SK-N-SH treated with all-trans-retinoic acid at 6 μM for 48 hours (cell line): ENCODE data around the gene IDI2.
A peak's percentile ranks its signal among the peaks of the same experiment; 100 is the strongest.

Experiments
- ATAC-seq: fragments of 200-7000 bp; cut with Tn5 transposase; 3 replicates; pipeline ENCODE4 v1.9.1; 2020; ENCODE audit warnings: mild to moderate bottlenecking, moderate library complexity
- ARNTL ChIP-seq: fragments of 450-650 bp; formaldehyde crosslinking; IDR thresholded peaks from 2 replicates; pipeline ENCODE4 v1.5.0; 2020; ENCODE audit warnings: low read depth, mild to moderate bottlenecking, moderate library complexity, borderline replicate concordance
- BACH2 ChIP-seq: fragments of 250-450 bp; sonication (Bioruptor Pico); IDR thresholded peaks from 2 replicates; pipeline ENCODE4 v1.9.0; 2021; ENCODE audit warnings: mild to moderate bottlenecking, borderline replicate concordance
- CSDC2 ChIP-seq: fragments of 250-450 bp; sonication (Bioruptor Pico); IDR thresholded peaks from 2 replicates; pipeline ENCODE4 v1.5.0; 2020; ENCODE audit warnings: mild to moderate bottlenecking, moderate library complexity
- ESRRG ChIP-seq: fragments of 250-450 bp; sonication (Bioruptor Pico); IDR thresholded peaks from 2 replicates; pipeline ENCODE4 v1.6.1; 2021; ENCODE audit warnings: mild to moderate bottlenecking
- GLIS3 ChIP-seq: fragments of 250-450 bp; sonication (Bioruptor Pico); IDR thresholded peaks from 2 replicates; pipeline ENCODE4 v1.5.0; 2020; ENCODE audit warnings: mild to moderate bottlenecking, moderate library complexity
- ISL1 ChIP-seq: fragments of 250-450 bp; sonication (Bioruptor Pico); IDR thresholded peaks from 2 replicates; pipeline ENCODE4 v2.1.2; 2022; ENCODE audit warnings: mild to moderate bottlenecking, moderate library complexity
- OSR1 ChIP-seq: fragments of 250-450 bp; sonication (Bioruptor Pico); IDR thresholded peaks from 2 replicates; pipeline ENCODE4 v1.8.0; 2022; ENCODE audit warnings: moderate library complexity, mild to moderate bottlenecking, inconsistent platforms
- PATZ1 ChIP-seq: fragments of 250-450 bp; sonication (Bioruptor Pico); IDR thresholded peaks from 2 replicates; pipeline ENCODE4 v1.8.0; 2020; ENCODE audit warnings: mild to moderate bottlenecking, moderate library complexity, borderline replicate concordance
- POU6F1 ChIP-seq: fragments of 250-450 bp; sonication (Bioruptor Pico); IDR thresholded peaks from 2 replicates; pipeline ENCODE4 v1.8.0; 2021; ENCODE audit warnings: low read depth, mild to moderate bottlenecking, moderate library complexity, borderline replicate concordance
- PPARA ChIP-seq: fragments of 250-450 bp; sonication (Bioruptor Pico); IDR thresholded peaks from 2 replicates; pipeline ENCODE4 v1.5.0; 2020; ENCODE audit warnings: mild to moderate bottlenecking, borderline replicate concordance
- RARB ChIP-seq: fragments of 250-450 bp; sonication (Bioruptor Pico); IDR thresholded peaks from 2 replicates; pipeline ENCODE4 v1.8.0; 2021; ENCODE audit warnings: mild to moderate bottlenecking, moderate library complexity
- SNAI2 ChIP-seq: fragments of 250-450 bp; sonication (Bioruptor Pico); IDR thresholded peaks from 2 replicates; pipeline ENCODE4 v1.5.0; 2020; ENCODE audit warnings: mild to moderate bottlenecking, moderate library complexity
- TCF4 ChIP-seq: fragments of 250-450 bp; sonication (Bioruptor Pico); IDR thresholded peaks from 2 replicates; pipeline ENCODE4 v1.8.0; 2021; ENCODE audit warnings: mild to moderate bottlenecking, moderate library complexity, borderline replicate concordance
- TOX ChIP-seq: fragments of 250-450 bp; sonication (Bioruptor Pico); IDR thresholded peaks from 2 replicates; pipeline ENCODE4 v1.8.0; 2021; ENCODE audit warnings: mild to moderate bottlenecking, moderate library complexity, borderline replicate concordance
- TSHZ2 ChIP-seq: fragments of 250-450 bp; sonication (Bioruptor Pico); IDR thresholded peaks from 2 replicates; pipeline ENCODE4 v1.5.0; 2020; ENCODE audit warnings: mild to moderate bottlenecking, moderate library complexity
- ZC3H10 ChIP-seq: fragments of 250-450 bp; sonication (Bioruptor Pico); IDR thresholded peaks from 2 replicates; pipeline ENCODE4 v1.5.1; 2021; ENCODE audit warnings: mild to moderate bottlenecking, moderate library complexity
- ZFP3 ChIP-seq: fragments of 250-450 bp; sonication (Bioruptor Pico); IDR thresholded peaks from 2 replicates; pipeline ENCODE4 v1.5.0; 2020; ENCODE audit warnings: mild to moderate bottlenecking, moderate library complexity
- ZFP30 ChIP-seq: fragments of 450-650 bp; formaldehyde crosslinking; IDR thresholded peaks from 2 replicates; pipeline ENCODE4 v1.5.0; 2022; ENCODE audit warnings: mild to moderate bottlenecking, moderate library complexity
- ZNF565 ChIP-seq: fragments of 450-650 bp; formaldehyde crosslinking; conservative IDR thresholded peaks from 2 replicates; pipeline ENCODE4 v1.5.0; 2020; ENCODE audit warnings: low read depth, mild to moderate bottlenecking, moderate library complexity
- ZNF70 ChIP-seq: fragments of 450-650 bp; formaldehyde crosslinking; IDR thresholded peaks from 2 replicates; pipeline ENCODE4 v1.5.0; 2020; ENCODE audit warnings: mild to moderate bottlenecking, moderate library complexity
- ZNF8 ChIP-seq: fragments of 450-650 bp; formaldehyde crosslinking; IDR thresholded peaks from 2 replicates; pipeline ENCODE4 v1.5.0; 2020; ENCODE audit warnings: mild to moderate bottlenecking, moderate library complexity
- TF ChIP-seq, protein P1 (sequence below): fragments of 250-450 bp; sonication (Bioruptor Pico); IDR thresholded peaks from 2 replicates; pipeline ENCODE4 v1.5.1; 2020; ENCODE audit warnings: low read depth, mild to moderate bottlenecking, moderate library complexity

The IDI2 gene

GRCh38 chr10:1020460-1020859 lies 5.2 kb downstream of the IDI2 start:
- peak; percentile 41 for ATAC-seq
- TF ChIP-seq BACH2 (no peak), ZNF565 (CRISPR knock-in tag) (no peak), OSR1 (no peak), ARNTL (CRISPR knock-in tag) (no peak), ISL1 (CRISPR knock-in tag) (no peak), TCF4 (CRISPR knock-in tag) (no peak), POU6F1 (CRISPR knock-in tag) (no peak), PATZ1 (CRISPR knock-in tag) (no peak), ZNF70 (no peak), CSDC2 (no peak), GLIS3 (CRISPR knock-in tag) (no peak), RARB (CRISPR knock-in tag) (no peak)
- TF ChIP-seq, protein P1, sequence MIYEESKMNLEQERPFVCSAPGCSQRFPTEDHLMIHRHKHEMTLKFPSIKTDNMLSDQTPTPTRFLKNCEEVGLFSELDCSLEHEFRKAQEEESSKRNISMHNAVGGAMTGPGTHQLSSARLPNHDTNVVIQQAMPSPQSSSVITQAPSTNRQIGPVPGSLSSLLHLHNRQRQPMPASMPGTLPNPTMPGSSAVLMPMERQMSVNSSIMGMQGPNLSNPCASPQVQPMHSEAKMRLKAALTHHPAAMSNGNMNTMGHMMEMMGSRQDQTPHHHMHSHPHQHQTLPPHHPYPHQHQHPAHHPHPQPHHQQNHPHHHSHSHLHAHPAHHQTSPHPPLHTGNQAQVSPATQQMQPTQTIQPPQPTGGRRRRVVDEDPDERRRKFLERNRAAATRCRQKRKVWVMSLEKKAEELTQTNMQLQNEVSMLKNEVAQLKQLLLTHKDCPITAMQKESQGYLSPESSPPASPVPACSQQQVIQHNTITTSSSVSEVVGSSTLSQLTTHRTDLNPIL (CRISPR knock-in tag): no peak

- TF ChIP-seq BACH2 (no peak), PPARA (CRISPR knock-in tag) (no peak)
- TF ChIP-seq, all 23 proteins: peak for 0
- no peak for ATAC-seq
Observed at GRCh38 chr10:1019362-1019761, 6.3 kb downstream of the IDI2 start.

DNA sequence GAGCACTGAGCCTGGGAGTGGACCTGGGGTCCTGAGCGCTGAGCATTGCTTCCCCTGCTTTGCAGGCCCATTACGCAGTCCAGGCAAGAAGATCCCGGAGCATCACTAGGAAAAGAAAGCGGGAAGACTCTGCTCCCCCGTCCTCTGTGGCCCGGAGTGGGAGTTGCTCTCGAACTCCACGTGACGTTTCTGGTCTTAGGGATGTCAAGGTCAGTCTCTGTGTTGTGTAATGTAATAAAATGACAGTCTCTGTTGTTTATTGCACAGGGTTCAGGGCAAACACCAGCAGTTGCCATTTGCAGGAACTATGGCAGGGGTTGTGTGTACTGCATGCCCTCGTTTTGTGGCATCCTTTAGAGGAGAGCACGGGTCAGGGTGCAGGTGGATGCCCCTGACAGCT lies 10.0 kb downstream of the IDI2 start:
- TF ChIP-seq TOX (CRISPR knock-in tag) (no peak), POU6F1 (CRISPR knock-in tag) (no peak), ZNF8 (CRISPR knock-in tag) (no peak), ZC3H10 (no peak), RARB (CRISPR knock-in tag) (no peak), ZNF565 (CRISPR knock-in tag) (no peak), TCF4 (CRISPR knock-in tag) (no peak), SNAI2 (CRISPR knock-in tag) (no peak), ZFP30 (no peak), BACH2 (no peak), ZNF70 (no peak), ESRRG (CRISPR knock-in tag) (no peak), ZFP3 (CRISPR knock-in tag) (no peak), GLIS3 (CRISPR knock-in tag) (no peak), TSHZ2 (CRISPR knock-in tag) (no peak), ISL1 (CRISPR knock-in tag) (no peak)
- no peak for ATAC-seq
